HFFc6 (cell line): ENCODE measurements around the gene PNMA5. TPM values are rescaled to one million over a fixed set of nuclear protein-coding genes. Genes with fewer than 3 reads are reported as not detected.
"Not testable (repeated sequence)": the region's sequence is repeated elsewhere in the genome, so short reads cannot be mapped to it uniquely, and the experiment has no call there.

Experiments
- DNase-seq: peaks from one replicate; pipeline ENCODE4 v3.0.0-alpha.2; 2018
- H3K27ac Mint-ChIP-seq: 2 replicates; pipeline ENCODE4 v1.8.0; 2020; ENCODE audit warnings: mild to moderate bottlenecking, mixed read lengths
- H3K27me3 Mint-ChIP-seq: 2 replicates; pipeline ENCODE4 v1.8.0; 2021; ENCODE audit warnings: mild to moderate bottlenecking, moderate library complexity, mixed read lengths; ENCODE audit not compliant: insufficient read depth
- H3K36me3 Mint-ChIP-seq: 2 replicates; pipeline ENCODE4 v1.8.0; 2021; ENCODE audit warnings: low read depth, mixed read lengths
- H3K4me1 Mint-ChIP-seq: 2 replicates; pipeline ENCODE4 v1.8.0; 2020; ENCODE audit warnings: low read depth, mixed read lengths
- H3K4me3 Mint-ChIP-seq: 2 replicates; pipeline ENCODE4 v1.8.0; 2020; ENCODE audit warnings: mild to moderate bottlenecking, moderate library complexity, mixed read lengths
- H3K9me3 Mint-ChIP-seq: 2 replicates; pipeline ENCODE4 v1.8.0; 2020; ENCODE audit warnings: mild to moderate bottlenecking, mixed read lengths
- long read RNA-seq: library from polyadenylated mRNA; unstranded; transcript quantifications from one replicate; pipeline ENCODE4 v2.0.0, GENCODE V29; 2019
- total RNA-seq, 6 experiments: library from RNA; stranded (reverse); fragmentation: NEBNext Ultra II Directional; extraction: Animal tissue kit (Norgen Biotek cat#: 25700); gene quantifications; 2 replicates in 1 of 6; 3 replicates in 5 of 6; pipeline ENCODE4 v1.2.3, GENCODE V29; 2021
- TF ChIP-seq, protein P1 (sequence below): fragments of 200-600 bp; sonication (generic); IDR thresholded peaks from 2 replicates; pipeline ENCODE4 v1.5.0; 2021; ENCODE audit warnings: antibody characterized with exemption, mild to moderate bottlenecking

PNMA5 gene
- total RNA-seq: not detected
- long read RNA-seq: 0 reads

DNA sequence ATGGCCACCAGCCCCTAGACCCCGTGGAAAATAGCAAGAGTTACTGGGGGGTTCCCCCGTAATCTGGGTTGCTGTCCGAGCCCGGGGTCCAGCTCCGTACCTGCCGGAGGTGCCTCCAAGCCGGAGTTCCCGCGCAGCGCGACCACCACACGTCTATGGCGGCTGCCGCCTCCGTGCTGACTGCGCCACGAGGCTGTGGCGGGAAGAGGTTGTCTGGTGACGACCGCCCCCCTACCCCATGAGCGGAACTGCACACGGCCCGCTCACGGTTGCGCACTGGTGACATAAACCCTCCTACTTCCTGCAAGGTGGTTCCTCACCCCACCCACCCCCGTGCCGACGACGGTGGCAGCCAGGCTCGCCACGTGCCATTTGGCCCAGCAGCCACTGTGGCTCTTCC, at the start of gene PNMA5:
Gene PNMA5 (minus strand): TSS at position 184 of the 400 bp plus-strand sequence. CDS start 2,518 bp downstream, outside the sequence.
- H3K36me3 Mint-ChIP-seq: no peaks in the 10 kb centered on the region
- no peaks in the 10 kb centered on the region for H3K4me1 Mint-ChIP-seq
- TF ChIP-seq, protein P1, sequence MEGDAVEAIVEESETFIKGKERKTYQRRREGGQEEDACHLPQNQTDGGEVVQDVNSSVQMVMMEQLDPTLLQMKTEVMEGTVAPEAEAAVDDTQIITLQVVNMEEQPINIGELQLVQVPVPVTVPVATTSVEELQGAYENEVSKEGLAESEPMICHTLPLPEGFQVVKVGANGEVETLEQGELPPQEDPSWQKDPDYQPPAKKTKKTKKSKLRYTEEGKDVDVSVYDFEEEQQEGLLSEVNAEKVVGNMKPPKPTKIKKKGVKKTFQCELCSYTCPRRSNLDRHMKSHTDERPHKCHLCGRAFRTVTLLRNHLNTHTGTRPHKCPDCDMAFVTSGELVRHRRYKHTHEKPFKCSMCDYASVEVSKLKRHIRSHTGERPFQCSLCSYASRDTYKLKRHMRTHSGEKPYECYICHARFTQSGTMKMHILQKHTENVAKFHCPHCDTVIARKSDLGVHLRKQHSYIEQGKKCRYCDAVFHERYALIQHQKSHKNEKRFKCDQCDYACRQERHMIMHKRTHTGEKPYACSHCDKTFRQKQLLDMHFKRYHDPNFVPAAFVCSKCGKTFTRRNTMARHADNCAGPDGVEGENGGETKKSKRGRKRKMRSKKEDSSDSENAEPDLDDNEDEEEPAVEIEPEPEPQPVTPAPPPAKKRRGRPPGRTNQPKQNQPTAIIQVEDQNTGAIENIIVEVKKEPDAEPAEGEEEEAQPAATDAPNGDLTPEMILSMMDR: no peak
- H3K9me3 Mint-ChIP-seq: no peaks in the 10 kb centered on the region
- H3K4me3 Mint-ChIP-seq: no peak within 1 kb of the TSS
- H3K27ac Mint-ChIP-seq: no peak within 1 kb of the TSS
- peaks cover 5% of the 10 kb centered on the region; the same call in 1 of the 2 replicates for H3K27me3 Mint-ChIP-seq
- no peak for DNase-seq

- Mint-ChIP-seq H3K4me3 (peak overlapping the region; percentile 63), H3K27ac (no peak overlapping the region), H3K36me3 (no peaks in the 10 kb centered on the region), H3K4me1 (no peaks in the 10 kb centered on the region), H3K27me3 (no peaks in the 10 kb centered on the region; the same call in 1 of the 2 replicates), H3K9me3 (0 out of 2 replicates have a peak, but pooled peaks cover 3% of the 10 kb centered on the region)
- DNase-seq: peak; percentile 24
- TF ChIP-seq, protein P1: peak; percentile 88
Measured at GRCh38 chrX:153032397-153033118, 38.6 kb upstream of the PNMA5 start.

- Mint-ChIP-seq H3K27me3 (no peaks in the 10 kb centered on the region; the same call in 1 of the 2 replicates), H3K4me3 (no peak overlapping the region), H3K4me1 (no peaks in the 10 kb centered on the region), H3K9me3 (0 out of 2 replicates have a peak, but pooled peaks cover 3% of the 10 kb centered on the region), H3K36me3 (no peaks in the 10 kb centered on the region), H3K27ac (no peak overlapping the region)
- DNase-seq: no peak
- TF ChIP-seq, protein P1: no peak
Measured at GRCh38 chrX:153030801-153031200, 36.9 kb upstream of the PNMA5 start.

- Mint-ChIP-seq H3K4me1 (no peaks in the 10 kb centered on the region), H3K4me3 (no peak overlapping the region), H3K9me3 (0 out of 2 replicates have a peak, but pooled peaks cover 3% of the 10 kb centered on the region), H3K27ac (no peak overlapping the region), H3K36me3 (no peaks in the 10 kb centered on the region), H3K27me3 (no peaks in the 10 kb centered on the region; the same call in 1 of the 2 replicates)
- DNase-seq: no peak
- TF ChIP-seq, protein P1: no peak
Measured at GRCh38 chrX:153029875-153030274, 36.0 kb upstream of the PNMA5 start.

- Mint-ChIP-seq H3K9me3 (0 out of 2 replicates have a peak, but pooled peaks cover 3% of the 10 kb centered on the region), H3K27me3 (no peaks in the 10 kb centered on the region), H3K36me3 (no peaks in the 10 kb centered on the region), H3K4me3 (no peak overlapping the region), H3K4me1 (no peaks in the 10 kb centered on the region), H3K27ac (no peak overlapping the region)
- no peak for DNase-seq
- TF ChIP-seq, protein P1: no peak
Measured at GRCh38 chrX:153029162-153029561, 35.2 kb upstream of the PNMA5 start.

DNA sequence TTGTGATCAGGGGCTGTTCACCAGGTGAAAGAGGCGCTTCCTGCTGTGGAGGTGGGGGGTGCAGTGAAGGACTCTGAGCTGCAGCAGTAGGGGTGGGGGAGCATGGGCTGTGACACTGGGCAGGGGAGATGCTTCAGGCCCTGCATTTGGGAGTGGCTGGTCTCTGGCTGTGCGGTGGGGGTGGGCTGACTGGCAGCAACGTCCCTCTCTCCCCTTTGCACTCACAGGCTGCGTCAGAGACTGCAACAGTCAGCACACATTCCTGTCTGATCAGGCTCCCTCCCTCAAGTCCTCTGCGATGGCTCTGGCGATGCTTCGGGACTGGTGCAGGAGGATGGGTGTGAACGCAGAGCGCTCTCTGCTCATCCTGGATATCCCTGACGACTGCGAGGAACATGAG, 34.6 kb upstream of the PNMA5 start:
- not testable (repeated sequence) for H3K4me3 Mint-ChIP-seq, H3K4me1 Mint-ChIP-seq, DNase-seq, H3K9me3 Mint-ChIP-seq, H3K27ac Mint-ChIP-seq, H3K36me3 Mint-ChIP-seq, H3K27me3 Mint-ChIP-seq

GRCh38 chrX:153026501-153026900, 32.6 kb upstream of the PNMA5 start:
- not testable (repeated sequence) for H3K9me3 Mint-ChIP-seq, H3K36me3 Mint-ChIP-seq, DNase-seq, H3K4me1 Mint-ChIP-seq, H3K4me3 Mint-ChIP-seq, H3K27ac Mint-ChIP-seq, H3K27me3 Mint-ChIP-seq
